ENCODE measurements around the gene ITPKC.
"Not testable (repeated sequence)": the region's sequence is repeated elsewhere in the genome, so short reads cannot be mapped to it uniquely, and the experiment has no call there.

ITPKC gene

DNA sequence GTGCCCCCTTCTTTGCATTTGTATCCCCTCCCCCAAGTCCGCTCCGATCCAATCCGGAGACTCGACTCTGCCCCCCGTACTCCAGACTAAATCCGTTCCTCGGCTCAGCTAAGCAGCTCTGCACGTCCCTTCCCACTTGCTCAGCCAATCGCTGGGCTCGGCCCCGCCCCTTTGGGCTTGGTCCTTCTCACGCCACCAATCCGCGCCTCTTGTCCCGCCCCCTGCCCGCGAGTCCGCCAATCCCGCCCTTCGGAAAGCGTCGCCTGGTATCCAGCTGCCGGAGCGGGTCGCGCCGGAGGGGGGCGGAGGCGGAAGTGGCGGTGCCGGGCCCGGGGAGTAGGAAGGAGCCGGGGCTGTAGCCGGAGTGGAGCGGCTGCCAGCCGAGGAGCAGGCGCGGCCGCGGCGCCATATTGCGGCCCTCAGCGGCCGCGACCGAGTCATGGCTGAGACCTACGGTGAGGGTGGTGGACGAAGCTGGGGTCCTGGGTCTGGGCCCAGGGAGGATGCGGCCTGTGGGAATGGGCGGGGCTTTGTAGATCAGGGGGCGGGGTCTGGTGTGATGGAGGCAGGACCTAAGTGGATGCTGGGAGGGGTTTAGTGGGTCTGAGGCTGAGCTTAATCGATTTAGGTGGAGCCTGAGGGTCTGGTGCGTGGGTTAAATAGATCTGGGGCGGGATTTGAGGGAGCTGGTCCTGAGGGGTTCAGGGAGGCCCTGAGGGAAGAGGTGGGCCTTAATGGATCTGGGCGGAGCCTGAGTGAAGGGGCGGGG, 61.2 kb downstream of the ITPKC start, which contains the start of gene RAB4B:
Gene RAB4B, plus strand, starts transcription at position 311 of the 769 bp plus-strand sequence. Its CDS starts 129 bp downstream, at position 440.
- H3K4me3 ChIP-seq (ENCODE audit: low read depth, low read length) = peak within 1 kb of the TSS; percentile 74
- CTCF ChIA-PET = interaction anchor here (0.8 to 3.8 kb wide), 8 partner anchors 14 to 366 kb away, joined by 3 to 23 read pairs (median 4); partner anchors contain the start of gene EGLN2

DNA sequence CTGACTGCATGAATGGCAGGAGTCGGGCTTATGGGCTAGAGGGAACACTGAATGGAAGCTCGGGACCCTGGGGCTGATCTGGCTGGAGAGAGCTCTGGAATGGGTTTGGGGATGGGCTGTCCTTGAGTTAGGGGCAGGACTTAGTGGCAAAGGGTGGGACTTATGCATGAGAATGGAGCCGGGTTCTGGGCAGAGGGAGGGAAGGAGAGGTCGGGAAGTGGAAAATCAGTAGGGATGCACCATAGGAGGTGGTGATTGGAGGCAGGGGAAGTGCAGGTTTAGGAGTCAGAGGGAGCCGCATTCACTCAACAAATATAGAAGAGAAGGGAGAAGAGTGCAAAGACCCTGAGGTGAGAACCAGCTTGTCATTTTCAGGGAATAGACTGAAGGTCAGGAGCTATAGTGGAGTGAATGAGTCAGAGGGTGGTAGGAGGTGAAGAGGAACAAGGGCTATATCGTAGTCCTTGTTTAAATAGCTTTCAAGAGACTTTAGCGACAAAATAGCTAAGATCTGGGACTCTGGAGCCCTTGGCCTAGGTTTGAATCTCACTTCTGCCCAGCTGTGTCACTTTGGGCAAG, 61.9 kb downstream of the ITPKC start:
- DNase-seq (ENCODE audit: low read depth, low spot score) = no peak
- TF ChIP-seq, protein P1, sequence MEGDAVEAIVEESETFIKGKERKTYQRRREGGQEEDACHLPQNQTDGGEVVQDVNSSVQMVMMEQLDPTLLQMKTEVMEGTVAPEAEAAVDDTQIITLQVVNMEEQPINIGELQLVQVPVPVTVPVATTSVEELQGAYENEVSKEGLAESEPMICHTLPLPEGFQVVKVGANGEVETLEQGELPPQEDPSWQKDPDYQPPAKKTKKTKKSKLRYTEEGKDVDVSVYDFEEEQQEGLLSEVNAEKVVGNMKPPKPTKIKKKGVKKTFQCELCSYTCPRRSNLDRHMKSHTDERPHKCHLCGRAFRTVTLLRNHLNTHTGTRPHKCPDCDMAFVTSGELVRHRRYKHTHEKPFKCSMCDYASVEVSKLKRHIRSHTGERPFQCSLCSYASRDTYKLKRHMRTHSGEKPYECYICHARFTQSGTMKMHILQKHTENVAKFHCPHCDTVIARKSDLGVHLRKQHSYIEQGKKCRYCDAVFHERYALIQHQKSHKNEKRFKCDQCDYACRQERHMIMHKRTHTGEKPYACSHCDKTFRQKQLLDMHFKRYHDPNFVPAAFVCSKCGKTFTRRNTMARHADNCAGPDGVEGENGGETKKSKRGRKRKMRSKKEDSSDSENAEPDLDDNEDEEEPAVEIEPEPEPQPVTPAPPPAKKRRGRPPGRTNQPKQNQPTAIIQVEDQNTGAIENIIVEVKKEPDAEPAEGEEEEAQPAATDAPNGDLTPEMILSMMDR (IDR thresholded peaks at IDR 0.05; ENCODE audit: insufficient read depth, low read length, missing control alignments) = no peak
- CTCF ChIA-PET = interaction anchor here (0.8 to 3.8 kb wide), 6 partner anchors 13 to 365 kb away, joined by 3 to 23 read pairs (median 6); partner anchors contain the start of gene EGLN2
- H3K4me3 ChIP-seq (ENCODE audit: low read depth, low read length) = peak overlapping the region; percentile 74
- POLR2A ChIA-PET = interaction anchor here (0.6 to 2.1 kb wide), 9 partner anchors 8 to 336 kb away, joined by 3 to 11 read pairs (median 5); partner anchors contain the start of genes ACTMAP, COQ8B, EGLN2 and ITPKC

More for the DNA sequence above, 61.2 kb downstream of the ITPKC start, which contains the start of gene RAB4B:
- TF ChIP-seq, protein P1 (IDR thresholded peaks at IDR 0.05; ENCODE audit: insufficient read depth, low read length, missing control alignments) = no peak
- POLR2A ChIA-PET = interaction anchor here (0.6 to 2.1 kb wide), 14 partner anchors 9 to 335 kb away, joined by 3 to 11 read pairs (median 4); partner anchors contain the start of genes ACTMAP, COQ8B, EGLN2 and ITPKC
- peak; percentile 96 for DNase-seq (ENCODE audit: low read depth, low spot score)

DNA sequence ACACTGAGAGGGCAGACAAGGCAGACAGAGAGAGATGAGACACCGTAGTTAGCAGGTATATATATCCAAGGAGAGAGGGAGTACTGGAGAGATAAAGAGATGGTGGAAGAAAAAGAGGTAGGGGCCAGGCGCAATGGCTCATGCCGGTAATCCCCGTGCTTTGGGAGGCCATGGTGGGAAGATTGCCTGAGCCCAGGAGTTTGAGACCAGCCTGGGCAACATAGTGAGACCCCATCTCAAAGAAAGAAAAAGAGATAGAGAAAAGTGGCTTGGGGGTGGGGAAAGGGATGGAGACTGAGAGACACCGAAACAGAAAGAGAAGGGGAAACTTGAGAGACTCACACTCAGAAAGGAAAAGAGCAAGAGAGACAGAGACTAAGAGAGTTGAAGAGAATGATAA, 63.7 kb downstream of the ITPKC start:
- ChIA-PET POLR2A (no interaction called here), CTCF (interaction anchor here (2.8 to 3.8 kb wide), 2 partner anchors 17 to 26 kb away, joined by 21 to 23 read pairs; partner anchors contain the start of gene EGLN2)
- no peak for DNase-seq (ENCODE audit: low read depth, low spot score)
- TF ChIP-seq, protein P1 (IDR thresholded peaks at IDR 0.05; ENCODE audit: insufficient read depth, low read length, missing control alignments) = no peak
- H3K4me3 ChIP-seq (ENCODE audit: low read depth, low read length) = no peak overlapping the region

DNA sequence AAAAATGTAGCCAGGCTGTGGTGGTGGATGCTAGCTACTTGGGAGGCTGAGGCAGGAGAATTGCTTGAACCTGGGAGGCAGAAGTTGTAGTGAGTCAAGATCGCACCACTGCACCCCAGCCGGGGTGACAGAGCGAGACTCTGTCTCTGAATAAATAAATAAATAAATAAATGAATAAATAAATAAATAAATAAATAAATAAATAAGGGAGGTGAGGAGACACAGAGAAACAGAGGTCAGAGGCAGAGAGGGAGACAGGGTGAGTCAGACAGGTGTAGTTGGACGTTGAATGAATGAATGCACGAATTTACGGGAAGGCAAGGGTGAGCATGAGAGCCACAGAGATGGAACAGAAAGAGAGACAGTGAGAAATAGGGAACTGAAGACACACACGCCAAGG, 64.2 kb downstream of the ITPKC start:
- POLR2A ChIA-PET = no interaction called here
- CTCF ChIA-PET = no interaction called here
- TF ChIP-seq, protein P1 (IDR thresholded peaks at IDR 0.05; ENCODE audit: insufficient read depth, low read length, missing control alignments) = no peak
- H3K4me3 ChIP-seq (ENCODE audit: low read depth, low read length) = no peak overlapping the region
- no peak for DNase-seq (ENCODE audit: low read depth, low spot score)

DNA sequence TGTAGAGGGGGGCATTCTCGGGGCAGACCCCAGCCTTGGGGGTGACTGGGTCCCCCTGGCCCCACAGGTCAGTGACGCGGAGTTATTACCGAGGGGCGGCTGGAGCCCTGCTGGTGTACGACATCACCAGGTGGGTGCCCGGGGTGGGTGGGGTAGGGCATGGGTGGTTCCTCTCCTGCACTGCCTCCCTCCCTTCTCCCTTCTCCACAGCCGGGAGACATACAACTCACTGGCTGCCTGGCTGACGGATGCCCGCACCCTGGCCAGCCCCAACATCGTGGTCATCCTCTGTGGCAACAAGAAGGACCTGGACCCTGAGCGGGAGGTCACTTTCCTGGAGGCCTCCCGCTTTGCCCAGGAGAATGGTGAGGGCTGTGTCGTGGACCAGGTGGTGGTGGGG, 66.8 kb downstream of the ITPKC start:
- no peak overlapping the region for H3K4me3 ChIP-seq (ENCODE audit: low read depth, low read length)
- ChIA-PET POLR2A (no interaction called here), CTCF (no interaction called here)
- DNase-seq (ENCODE audit: low read depth, low spot score) = no peak
- TF ChIP-seq, protein P1 (IDR thresholded peaks at IDR 0.05; ENCODE audit: insufficient read depth, low read length, missing control alignments) = no peak

DNA sequence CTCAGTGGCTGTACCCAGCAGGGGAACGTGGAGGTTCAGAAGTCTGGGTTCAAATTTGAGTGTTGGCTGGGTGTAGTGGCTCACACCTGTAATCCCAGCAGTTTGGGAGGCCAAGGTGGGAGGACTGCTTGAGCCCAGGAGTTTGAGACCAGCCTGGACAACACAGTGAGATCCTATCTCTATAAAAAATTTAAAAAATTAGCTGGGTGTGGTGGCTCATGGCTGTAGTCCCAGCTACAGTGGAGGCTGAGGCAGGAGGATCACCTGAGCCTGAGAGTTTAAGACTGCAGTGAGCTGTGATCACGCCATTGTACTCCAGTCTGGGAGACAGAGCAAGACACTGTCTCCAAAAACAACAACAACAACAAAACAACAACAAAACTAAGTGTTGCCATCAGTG, 67.2 kb downstream of the ITPKC start:
- H3K4me3 ChIP-seq (ENCODE audit: low read depth, low read length); POLR2A ChIA-PET; DNase-seq (ENCODE audit: low read depth, low spot score): not testable (repeated sequence)
- CTCF ChIA-PET = interaction anchor here (0.7 kb wide), 2 partner anchors 10 to 14 kb away, joined by 3 to 4 read pairs; partner anchors contain the start of gene EGLN2
